ENCODE data around the gene HTRA1. TPM values are rescaled to one million over a fixed set of nuclear protein-coding genes. Genes with fewer than 3 reads are reported as not detected.
A peak's percentile ranks its signal among the peaks of the same experiment; 100 is the strongest.

HTRA1 gene
- total RNA-seq, 1 donor from 2014 or later, result 102 TPM

- DNase-seq, result no peak
These were observed 34.3 kb downstream of the HTRA1 start for GRCh38 chr10:122495406-122496340.

GRCh38 chr10:122497241-122497640 lies 35.9 kb downstream of the HTRA1 start:
- no peak for DNase-seq

- no peak for DNase-seq
These were observed 37.2 kb downstream of the HTRA1 start for GRCh38 chr10:122498521-122498920.

- no peak for DNase-seq
These were observed 37.7 kb downstream of the HTRA1 start for GRCh38 chr10:122499012-122499411.

- peak; percentile 67 for DNase-seq
These were observed 38.2 kb downstream of the HTRA1 start for GRCh38 chr10:122499491-122499941.

- no peak for DNase-seq
These were observed 38.8 kb downstream of the HTRA1 start for GRCh38 chr10:122500194-122500593.

- DNase-seq, result no peak
These were observed 39.4 kb downstream of the HTRA1 start for GRCh38 chr10:122500726-122501125.

GRCh38 chr10:122503012-122503411 lies 41.7 kb downstream of the HTRA1 start:
- DNase-seq, result peak; percentile 53

GRCh38 chr10:122503886-122504609 lies 42.7 kb downstream of the HTRA1 start:
- peak; percentile 62 for DNase-seq

GRCh38 chr10:122504610-122504950 lies 43.2 kb downstream of the HTRA1 start:
- peak; percentile 94 for DNase-seq

GRCh38 chr10:122505011-122505410 lies 43.7 kb downstream of the HTRA1 start:
- no peak for DNase-seq

- DNase-seq, result no peak
These were observed 44.7 kb downstream of the HTRA1 start for GRCh38 chr10:122505885-122506645.

GRCh38 chr10:122507616-122508015 lies 46.3 kb downstream of the HTRA1 start:
- DNase-seq, result no peak

- DNase-seq, result no peak
These were observed 46.7 kb downstream of the HTRA1 start for GRCh38 chr10:122508021-122508420.

GRCh38 chr10:122509323-122509722 lies 48.0 kb downstream of the HTRA1 start:
- DNase-seq, result no peak

- no peak for DNase-seq
These were observed 49.0 kb downstream of the HTRA1 start for GRCh38 chr10:122510326-122510725.

- no peak for DNase-seq
These were observed 49.4 kb downstream of the HTRA1 start for GRCh38 chr10:122510736-122511135.

- DNase-seq, result no peak
These were observed 51.7 kb downstream of the HTRA1 start for GRCh38 chr10:122513053-122513452.

GRCh38 chr10:122514045-122514840 lies 52.9 kb downstream of the HTRA1 start:
- DNase-seq, result no peak

GRCh38 chr10:122515022-122515424 lies 53.7 kb downstream of the HTRA1 start:
- peak; percentile 42 for DNase-seq

GRCh38 chr10:122515588-122516231 lies 54.4 kb downstream of the HTRA1 start:
- no peak for DNase-seq

Data from tongue (tissue), 2 donors.